ENCODE data around the gene HCN3.
"Not testable (repeated sequence)": the region's sequence is repeated elsewhere in the genome, so short reads cannot be mapped to it uniquely, and the experiment has no call there.

The HCN3 gene

GRCh38 chr1:155328856-155329255 lies 51.6 kb downstream of the HCN3 start:
- not testable (repeated sequence) for FAIRE-seq

GRCh38 chr1:155329980-155330598 lies 52.8 kb downstream of the HCN3 start:
- DNase-seq (ENCODE audit: low spot score) = no peak
- FAIRE-seq = no peak

More at GRCh38 chr1:155328856-155329255, 51.6 kb downstream of the HCN3 start:
- not testable (repeated sequence) for DNase-seq (ENCODE audit: low spot score)

- FAIRE-seq (no peak), DNase-seq (ENCODE audit: low spot score) (no peak)
Measured at GRCh38 chr1:155334962-155335361, 57.7 kb downstream of the HCN3 start.

Measured in RCC 7860 (cell line).